ENCODE results near the gene CFAP210.
"Not testable (repeated sequence)": the region's sequence is repeated elsewhere in the genome, so short reads cannot be mapped to it uniquely, and the experiment has no call there.

Gene CFAP210

GRCh38 chr2:169711751-169712509 is 17.7 kb upstream of the CFAP210 start:
- DNase-seq: no peak

DNA sequence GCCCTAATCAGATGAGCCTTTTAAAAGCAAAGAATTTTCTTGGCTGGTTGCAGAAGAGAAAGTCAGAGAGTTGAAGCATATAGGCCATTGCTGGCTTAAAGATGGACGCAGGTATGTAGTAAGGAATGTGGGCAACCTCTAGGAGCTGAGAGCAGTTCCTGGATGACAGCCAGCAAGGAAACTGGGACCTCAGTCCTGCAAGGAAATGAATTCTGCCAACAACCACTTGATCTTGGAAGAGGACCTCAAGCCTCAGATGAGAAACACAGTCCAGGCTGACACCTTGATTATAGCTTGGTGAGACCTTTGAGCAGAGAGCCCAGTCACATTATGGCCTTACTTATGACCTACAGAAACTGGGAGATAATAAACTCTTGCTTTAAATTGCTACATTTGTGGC is 15.8 kb upstream of the CFAP210 start:
- DNase-seq: no peak

GRCh38 chr2:169709331-169709730 is 15.1 kb upstream of the CFAP210 start:
- no peak for DNase-seq

- no peak for DNase-seq
Observed at GRCh38 chr2:169707626-169708025, 13.4 kb upstream of the CFAP210 start.

DNA sequence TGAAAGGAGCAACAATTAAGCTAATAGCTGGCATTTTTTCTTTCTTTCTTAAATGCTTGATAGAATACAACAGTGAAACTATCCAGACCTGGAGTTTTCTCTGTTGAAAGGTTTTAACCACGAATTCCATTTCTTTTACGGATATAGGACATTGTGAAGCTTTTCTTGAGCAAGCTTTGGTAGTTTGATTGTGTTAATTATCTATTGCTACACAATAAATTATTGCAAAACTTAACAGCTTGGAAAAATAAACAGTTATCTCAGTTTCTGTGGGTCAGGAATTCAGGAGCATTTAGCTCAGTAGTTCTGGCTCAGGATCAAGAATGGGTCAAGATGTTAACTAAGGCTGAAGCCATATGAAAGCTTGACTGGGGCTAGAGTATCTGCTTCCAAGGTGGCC is 11.7 kb upstream of the CFAP210 start:
- DNase-seq: no peak

- DNase-seq: no peak
Observed at GRCh38 chr2:169704160-169704708, 10.0 kb upstream of the CFAP210 start.

- no peak for DNase-seq
Observed at GRCh38 chr2:169702996-169703395, 8.8 kb upstream of the CFAP210 start.

- DNase-seq: not testable (repeated sequence)
Observed at GRCh38 chr2:169699173-169699572, 5.0 kb upstream of the CFAP210 start.

DNA sequence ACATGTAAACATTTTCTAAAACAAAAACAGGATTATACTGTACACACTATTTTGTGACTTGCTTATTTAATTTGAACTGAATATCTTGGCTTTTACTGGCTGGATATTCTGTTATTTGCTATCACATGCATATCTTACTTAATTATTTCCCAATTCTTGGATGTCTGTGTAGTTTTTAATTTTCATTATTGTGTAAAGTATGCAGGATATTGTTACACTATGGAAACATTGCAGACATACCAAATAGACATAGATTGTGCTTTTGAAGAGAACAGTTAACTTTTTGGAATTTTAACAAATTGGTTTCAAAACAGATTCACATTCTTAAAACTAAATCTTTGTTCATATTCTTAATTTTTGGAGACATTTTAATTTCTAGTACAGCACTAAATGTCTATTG is 2.2 kb upstream of the CFAP210 start:
- DNase-seq: no peak

- DNase-seq: no peak
Observed at GRCh38 chr2:169694894-169695260, 672 bp upstream of the CFAP210 start.

DNA sequence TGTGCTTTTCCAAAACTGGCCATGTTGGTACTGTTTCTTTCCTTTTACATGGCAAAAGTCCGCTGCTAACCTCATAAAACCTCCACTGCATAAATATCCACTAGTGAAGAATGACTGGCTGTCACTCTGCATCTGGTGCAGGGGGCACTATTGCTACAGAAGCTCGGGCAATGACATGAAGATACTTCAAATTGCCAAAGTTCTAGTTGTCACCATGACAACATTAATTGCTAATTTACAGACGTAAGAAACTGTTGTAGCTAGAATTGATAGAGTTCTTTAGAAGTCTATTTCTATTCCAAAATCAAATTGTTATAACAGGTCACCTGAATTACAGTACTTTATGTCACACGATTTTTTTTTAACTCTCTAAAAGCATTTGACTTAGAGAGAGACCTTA is 845 bp downstream of the CFAP210 start:
- peak; percentile 10 for DNase-seq

GRCh38 chr2:169692718-169693117 is 1.5 kb downstream of the CFAP210 start:
- no peak for DNase-seq

DNA sequence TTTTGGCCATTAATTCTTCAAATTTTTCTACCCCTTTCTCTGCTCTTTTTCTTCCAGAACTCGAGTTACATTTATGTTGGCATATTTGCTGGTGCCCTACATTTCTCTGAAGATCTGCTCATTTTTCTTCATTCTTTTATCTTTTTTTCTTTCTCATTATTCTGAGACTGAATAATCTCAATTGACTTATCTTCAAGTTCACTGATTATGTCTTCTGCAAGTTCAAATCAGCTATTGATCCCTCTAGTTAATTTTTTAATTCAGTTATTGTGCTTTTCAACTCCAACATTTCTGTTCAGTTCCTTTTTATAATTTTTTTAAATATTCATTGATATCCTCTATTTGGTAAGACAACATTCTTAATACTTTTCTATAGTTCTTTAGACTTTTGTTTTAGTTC is 3.2 kb downstream of the CFAP210 start:
- no peak for DNase-seq

DNA sequence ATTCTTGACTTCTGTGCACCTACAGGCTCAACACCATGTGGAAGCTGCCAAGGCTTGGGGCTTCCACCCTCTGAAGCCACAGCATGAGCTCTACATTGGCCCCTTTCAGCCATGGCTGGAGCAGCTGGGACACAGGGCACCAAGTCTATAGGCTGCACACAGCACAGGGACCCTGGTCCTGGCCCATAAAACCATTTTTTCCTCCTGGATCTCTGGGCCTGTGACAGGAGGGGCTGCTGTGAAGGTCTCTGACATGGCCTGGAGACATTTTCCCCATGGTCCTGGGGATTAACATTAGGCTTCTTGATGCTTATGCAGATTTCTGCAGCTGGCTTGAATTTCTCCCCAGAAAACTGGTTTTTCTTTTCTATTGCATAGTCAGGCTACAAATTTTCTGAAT is 6.3 kb downstream of the CFAP210 start:
- DNase-seq: not testable (repeated sequence)

DNA sequence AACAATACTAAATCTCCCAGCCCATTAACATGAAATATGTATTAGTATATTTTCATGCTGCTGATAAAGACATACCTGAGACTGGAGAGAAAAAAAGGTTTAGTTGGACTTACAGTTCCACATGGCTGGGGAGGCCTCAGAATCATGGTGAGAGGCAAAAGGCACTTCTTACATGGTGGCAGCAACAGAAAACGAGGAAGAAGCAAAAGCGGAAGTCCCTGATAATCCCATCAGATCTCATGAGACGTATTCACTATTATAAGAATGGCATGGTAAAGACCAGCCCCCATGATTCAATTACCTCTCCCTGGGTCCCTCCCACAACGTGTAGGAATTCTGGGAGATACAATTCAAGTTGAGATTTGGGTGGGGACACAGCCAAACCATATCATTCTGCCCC is 7.4 kb downstream of the CFAP210 start:
- not testable (repeated sequence) for DNase-seq

GRCh38 chr2:169684712-169685111 is 9.5 kb downstream of the CFAP210 start:
- DNase-seq: not testable (repeated sequence)

- no peak for DNase-seq
Observed at GRCh38 chr2:169684135-169684565, 10.1 kb downstream of the CFAP210 start.

DNA sequence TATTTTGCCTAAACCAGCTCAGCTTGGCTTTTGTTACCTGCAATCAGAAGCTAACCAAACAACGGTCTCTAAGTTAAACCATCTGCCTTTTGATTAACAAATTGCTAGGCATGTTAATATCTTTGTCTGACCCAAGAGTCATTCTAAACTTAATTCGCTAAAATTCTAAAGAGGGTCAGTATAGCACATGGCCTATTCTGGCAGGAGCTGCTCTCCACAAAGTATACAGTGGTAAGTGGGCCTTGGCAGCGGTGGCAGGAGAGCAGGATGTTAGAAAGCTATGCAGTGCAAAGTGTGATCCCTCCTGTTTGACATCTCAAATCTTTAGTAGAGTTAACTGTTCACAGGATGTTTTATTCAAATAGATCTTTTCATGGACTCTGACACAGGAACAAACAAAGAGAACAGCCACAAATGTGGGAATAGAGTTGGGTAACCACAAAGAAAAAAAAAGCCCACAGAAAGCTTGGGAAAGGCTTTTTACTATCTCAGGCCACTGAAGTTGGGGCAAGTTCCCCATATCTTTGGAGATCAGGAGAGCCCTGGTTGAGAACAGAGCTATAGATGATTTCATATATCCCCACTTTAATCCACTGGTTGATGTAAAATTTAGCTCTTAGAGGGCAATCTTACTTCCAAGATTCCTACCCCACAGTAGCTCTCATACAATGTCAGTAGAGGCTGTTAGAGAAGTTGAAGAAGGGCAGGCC is 10.6 kb downstream of the CFAP210 start:
- DNase-seq: no peak

DNA sequence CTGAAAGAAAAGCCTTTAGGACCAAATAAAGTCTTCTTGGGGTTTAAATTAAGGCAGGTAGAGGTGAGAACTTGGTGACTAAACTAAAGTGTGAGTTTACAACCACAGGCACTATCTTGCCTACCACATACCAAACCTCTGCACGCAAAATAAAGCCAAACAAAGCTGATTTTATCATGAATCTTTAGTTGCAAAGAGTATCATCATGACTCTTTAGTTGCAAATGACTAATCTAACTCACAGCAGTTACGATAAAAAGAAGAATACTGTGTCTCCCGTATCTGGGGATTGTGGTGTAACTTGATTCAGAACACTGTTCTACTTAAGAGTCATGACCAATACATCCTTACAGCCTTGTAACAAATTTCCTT is 11.2 kb downstream of the CFAP210 start:
- no peak for DNase-seq

DNA sequence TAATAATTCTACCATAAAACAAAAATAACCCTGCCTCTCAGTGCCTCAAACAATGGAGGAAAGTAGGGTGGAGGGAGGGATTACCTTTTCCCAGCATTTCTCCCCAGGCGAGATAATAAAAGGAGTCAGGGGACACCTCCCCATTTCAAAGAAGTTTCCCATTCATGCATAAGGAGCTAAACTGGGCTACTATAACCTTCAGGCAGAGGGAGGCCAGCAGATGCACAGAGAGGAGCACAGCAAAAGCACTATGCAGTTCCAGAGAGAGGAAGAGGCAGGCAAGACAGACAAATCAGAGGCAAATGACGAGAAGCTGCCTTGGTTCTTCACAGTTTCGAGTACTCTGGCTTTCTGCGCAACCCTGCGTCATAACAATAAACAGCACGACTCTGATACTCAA is 17.4 kb downstream of the CFAP210 start:
- DNase-seq: no peak

DNA sequence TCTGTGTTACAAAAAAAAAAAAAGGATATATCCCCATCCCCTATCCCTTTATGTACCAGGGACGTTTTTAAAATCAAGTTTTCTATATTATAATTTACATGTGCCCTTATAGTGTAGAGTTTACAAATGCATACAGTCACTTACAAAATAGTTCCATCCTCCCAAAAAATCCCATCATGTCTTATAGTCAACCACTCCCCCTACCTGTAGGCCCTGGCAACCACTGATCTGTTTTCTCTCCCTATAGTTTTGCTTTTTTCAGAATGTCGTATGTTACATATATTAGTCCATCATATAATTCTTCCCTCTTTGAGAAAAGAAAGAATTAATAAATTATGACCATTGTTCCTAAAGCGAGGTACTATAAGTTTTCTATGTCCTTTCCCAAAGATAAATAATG is 17.8 kb downstream of the CFAP210 start:
- DNase-seq: no peak

DNA sequence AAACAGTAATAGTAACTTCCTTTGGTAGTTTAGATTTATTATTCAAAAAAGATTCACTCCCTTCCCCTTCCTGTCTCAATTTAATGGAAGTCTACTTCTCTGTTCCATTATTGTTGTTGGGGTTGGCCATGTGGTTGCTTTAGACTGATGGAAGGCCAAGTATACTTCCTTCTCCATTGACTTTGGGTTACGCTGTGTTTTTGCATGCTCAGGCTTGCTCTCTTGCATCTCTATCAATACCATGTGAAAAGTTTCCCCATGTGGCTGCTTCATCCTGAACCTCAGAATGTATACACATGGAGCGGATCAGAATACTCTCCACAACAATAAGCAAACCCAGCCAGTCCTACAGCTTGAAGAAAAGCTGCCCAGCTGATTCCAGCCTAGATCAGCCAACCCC is 20.3 kb downstream of the CFAP210 start:
- no peak for DNase-seq

- DNase-seq: no peak
Observed at GRCh38 chr2:169673106-169673505, 21.1 kb downstream of the CFAP210 start.

GRCh38 chr2:169672406-169672805 is 21.8 kb downstream of the CFAP210 start:
- DNase-seq: no peak
